DMS79 treated with DMSO at 0.1 percent for 48 hours (cell line): ENCODE data around the gene CHSY1.

Source experiments
- DNase-seq: peaks from one replicate; lab custom pipeline; 2025; lab: John Stamatoyannopoulos, UW

Gene CHSY1

GRCh38 chr15:101171954-101172353 is 79.9 kb downstream of the CHSY1 start:
- DNase-seq: peak; percentile 2

- DNase-seq: no peak
Observed at GRCh38 chr15:101170568-101171350, 81.1 kb downstream of the CHSY1 start.

- no peak for DNase-seq
Observed at GRCh38 chr15:101169495-101170071, 82.3 kb downstream of the CHSY1 start.

GRCh38 chr15:101168898-101169494 is 82.9 kb downstream of the CHSY1 start:
- DNase-seq: no peak

- DNase-seq: no peak
Observed at GRCh38 chr15:101168463-101168824, 83.4 kb downstream of the CHSY1 start.

- no peak for DNase-seq
Observed at GRCh38 chr15:101167753-101168462, 83.9 kb downstream of the CHSY1 start.

- no peak for DNase-seq
Observed at GRCh38 chr15:101167411-101167752, 84.5 kb downstream of the CHSY1 start.

GRCh38 chr15:101165905-101166471 is 85.9 kb downstream of the CHSY1 start:
- no peak for DNase-seq

- DNase-seq: peak; percentile 55
Observed at GRCh38 chr15:101162701-101163483, 89.0 kb downstream of the CHSY1 start.

GRCh38 chr15:101161656-101162055 is 90.2 kb downstream of the CHSY1 start:
- DNase-seq: no peak

GRCh38 chr15:101159936-101160815 is 91.7 kb downstream of the CHSY1 start:
- DNase-seq: no peak

GRCh38 chr15:101159096-101159935 is 92.5 kb downstream of the CHSY1 start:
- DNase-seq: no peak

- no peak for DNase-seq
Observed at GRCh38 chr15:101158166-101159095, 93.4 kb downstream of the CHSY1 start.

- DNase-seq: no peak
Observed at GRCh38 chr15:101157721-101158120, 94.1 kb downstream of the CHSY1 start.

- peak; percentile 27 for DNase-seq
Observed at GRCh38 chr15:101156509-101157159, 95.2 kb downstream of the CHSY1 start.

- no peak for DNase-seq
Observed at GRCh38 chr15:101156061-101156460, 95.8 kb downstream of the CHSY1 start.

- no peak for DNase-seq
Observed at GRCh38 chr15:101153801-101154656, 97.8 kb downstream of the CHSY1 start.
